ENCODE results near the gene FERMT2. TPM values are rescaled to one million over a fixed set of nuclear protein-coding genes. Genes with fewer than 3 reads are reported as not detected.

Gene FERMT2
- total RNA-seq, 2 donors from 2014 or later: 89.1 to 101 TPM

DNA sequence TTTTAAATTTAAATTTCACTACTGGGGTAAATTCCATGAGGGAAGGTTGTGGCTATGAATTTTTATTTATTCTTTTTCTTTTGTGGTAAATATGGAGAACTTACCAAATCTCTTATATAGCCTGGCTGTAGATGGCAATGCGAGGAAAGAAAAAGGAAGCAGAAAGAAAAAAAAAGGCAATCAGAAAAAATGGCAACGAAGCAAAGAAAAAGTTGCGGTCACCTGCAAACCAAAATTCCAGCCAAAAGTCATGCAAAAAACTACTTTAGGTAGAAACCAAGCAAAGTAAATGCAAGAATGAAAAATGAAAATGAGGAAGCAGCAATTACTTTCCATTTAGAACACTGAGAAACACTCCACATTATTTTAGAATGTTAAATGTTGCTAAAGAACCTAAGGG, 89.9 kb downstream of the FERMT2 start:
- Histone ChIP-seq H3K36me3 (peaks cover 93% of the 10 kb centered on the region), H3K9me3 (no peaks in the 10 kb centered on the region), H3K4me1 (peaks cover 0 to 4% of the 10 kb centered on the region in 2 donors), H3K27me3 (no peaks in the 10 kb centered on the region), H3K4me3 (no peak overlapping the region), H3K27ac (no peak overlapping the region)
- DNase-seq (ENCODE audit: low spot score): no peak
- TF ChIP-seq, protein P1, sequence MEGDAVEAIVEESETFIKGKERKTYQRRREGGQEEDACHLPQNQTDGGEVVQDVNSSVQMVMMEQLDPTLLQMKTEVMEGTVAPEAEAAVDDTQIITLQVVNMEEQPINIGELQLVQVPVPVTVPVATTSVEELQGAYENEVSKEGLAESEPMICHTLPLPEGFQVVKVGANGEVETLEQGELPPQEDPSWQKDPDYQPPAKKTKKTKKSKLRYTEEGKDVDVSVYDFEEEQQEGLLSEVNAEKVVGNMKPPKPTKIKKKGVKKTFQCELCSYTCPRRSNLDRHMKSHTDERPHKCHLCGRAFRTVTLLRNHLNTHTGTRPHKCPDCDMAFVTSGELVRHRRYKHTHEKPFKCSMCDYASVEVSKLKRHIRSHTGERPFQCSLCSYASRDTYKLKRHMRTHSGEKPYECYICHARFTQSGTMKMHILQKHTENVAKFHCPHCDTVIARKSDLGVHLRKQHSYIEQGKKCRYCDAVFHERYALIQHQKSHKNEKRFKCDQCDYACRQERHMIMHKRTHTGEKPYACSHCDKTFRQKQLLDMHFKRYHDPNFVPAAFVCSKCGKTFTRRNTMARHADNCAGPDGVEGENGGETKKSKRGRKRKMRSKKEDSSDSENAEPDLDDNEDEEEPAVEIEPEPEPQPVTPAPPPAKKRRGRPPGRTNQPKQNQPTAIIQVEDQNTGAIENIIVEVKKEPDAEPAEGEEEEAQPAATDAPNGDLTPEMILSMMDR (IDR thresholded peaks at IDR 0.05): no peak

DNA sequence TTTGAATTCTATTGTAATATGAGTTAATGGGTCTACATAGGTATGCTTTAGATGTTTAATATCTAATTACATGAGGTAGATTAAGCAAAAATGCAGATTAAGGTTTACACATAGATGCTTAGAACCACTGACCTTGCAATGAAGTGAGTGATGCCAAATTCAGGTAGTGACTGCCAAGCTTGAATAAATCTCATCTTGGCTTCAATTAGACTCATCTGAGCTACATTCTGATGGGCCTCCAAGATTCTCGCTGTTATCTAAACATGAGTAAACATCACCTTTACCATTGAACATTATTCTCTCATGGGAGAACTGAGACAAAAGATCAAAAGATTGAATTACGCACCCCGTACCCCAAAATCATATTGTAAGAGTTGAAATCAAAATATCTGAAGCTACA, 90.6 kb downstream of the FERMT2 start:
- Histone ChIP-seq H3K9me3 (no peaks in the 10 kb centered on the region), H3K27me3 (no peaks in the 10 kb centered on the region), H3K36me3 (peaks cover 89% of the 10 kb centered on the region), H3K4me3 (no peak overlapping the region), H3K27ac (no peak overlapping the region), H3K4me1 (peaks cover 0 to 4% of the 10 kb centered on the region in 2 donors)
- DNase-seq (ENCODE audit: low spot score): no peak
- TF ChIP-seq, protein P1 (IDR thresholded peaks at IDR 0.05): no peak

DNA sequence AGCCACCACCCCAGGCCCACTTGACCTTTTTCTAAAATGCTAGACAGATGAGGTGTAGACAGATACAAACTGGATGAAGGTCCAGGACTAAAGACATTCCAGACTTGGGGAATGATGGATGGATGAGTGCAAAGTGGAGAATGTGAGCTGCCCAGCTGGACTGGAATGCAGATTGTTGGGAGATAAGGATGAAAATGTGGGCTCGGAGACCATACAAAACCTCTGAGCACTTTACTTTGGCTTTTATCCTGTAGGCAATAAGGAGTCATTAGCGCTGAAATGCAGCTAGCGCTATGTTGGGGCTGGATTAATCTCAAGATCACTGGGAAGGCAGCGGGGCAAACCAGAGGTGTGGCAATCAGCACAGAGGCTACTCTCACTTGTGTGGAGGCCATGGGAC, 94.7 kb downstream of the FERMT2 start:
- Histone ChIP-seq H3K36me3 (peaks cover 52% of the 10 kb centered on the region), H3K27me3 (no peaks in the 10 kb centered on the region), H3K4me1 (peaks cover 0 to 15% of the 10 kb centered on the region in 2 donors), H3K9me3 (no peaks in the 10 kb centered on the region), H3K4me3 (no peak overlapping the region), H3K27ac (no peak overlapping the region)
- TF ChIP-seq, protein P1 (IDR thresholded peaks at IDR 0.05): no peak
- no peak for DNase-seq (ENCODE audit: low spot score)

DNA sequence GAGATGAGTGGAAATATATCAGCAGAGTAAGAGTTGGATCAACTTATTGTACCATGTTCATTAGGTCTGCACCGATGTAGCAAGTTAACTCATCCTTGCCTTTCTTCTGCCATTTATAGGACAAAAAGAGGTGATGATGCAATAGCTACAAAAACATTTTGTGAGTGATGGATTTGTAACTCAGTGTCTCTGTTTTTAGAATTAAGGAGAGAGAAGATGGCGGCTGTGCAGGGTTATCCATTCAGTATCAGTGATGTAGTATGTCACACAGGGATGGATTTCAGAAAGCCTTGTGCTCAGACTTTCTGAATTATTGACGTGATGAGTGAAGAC, 97.4 kb downstream of the FERMT2 start:
- Histone ChIP-seq H3K27me3 (no peaks in the 10 kb centered on the region), H3K9me3 (no peaks in the 10 kb centered on the region), H3K4me3 (no peak overlapping the region), H3K4me1 (peaks cover 0 to 15% of the 10 kb centered on the region in 2 donors), H3K27ac (no peak overlapping the region), H3K36me3 (peaks cover 25% of the 10 kb centered on the region)
- no peak for DNase-seq (ENCODE audit: low spot score)
- TF ChIP-seq, protein P1 (IDR thresholded peaks at IDR 0.05): no peak

DNA sequence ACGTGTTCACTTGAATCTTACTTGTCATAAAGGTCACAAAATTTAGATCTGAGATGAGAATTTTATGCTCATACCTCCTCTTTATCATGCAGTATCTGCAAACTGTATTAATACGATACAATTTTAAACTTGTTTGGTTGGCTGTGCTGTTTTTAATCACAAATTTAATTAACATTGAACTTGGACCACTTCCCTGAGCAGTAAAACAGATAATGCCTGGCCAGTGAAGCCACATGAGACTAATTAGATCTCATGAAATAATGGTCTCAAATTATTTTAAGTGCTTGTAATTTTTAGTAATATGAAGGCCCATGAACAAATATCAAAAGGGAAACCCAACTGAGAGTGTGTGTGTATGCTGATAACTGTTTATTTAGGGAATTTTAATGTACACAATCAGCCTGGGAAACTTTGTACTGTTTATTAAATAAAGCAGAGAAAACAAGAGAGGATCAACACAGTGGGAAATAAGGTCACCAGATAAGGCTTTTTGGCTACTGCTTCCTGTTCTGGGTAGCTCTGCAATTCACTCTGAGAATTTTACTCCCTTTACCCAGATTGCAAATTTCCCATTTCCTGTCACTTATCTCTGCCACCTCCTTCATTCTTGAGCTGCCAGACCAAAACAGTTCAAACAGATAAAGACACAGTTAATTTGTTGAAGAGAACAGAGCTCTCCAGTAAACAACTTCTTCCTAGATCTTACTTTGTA, 97.9 kb downstream of the FERMT2 start:
- DNase-seq (ENCODE audit: low spot score): no peak
- H3K27me3 ChIP-seq: no peaks in the 10 kb centered on the region
- TF ChIP-seq, protein P1 (IDR thresholded peaks at IDR 0.05): no peak
- no peak overlapping the region for H3K4me3 ChIP-seq
- no peaks in the 10 kb centered on the region for H3K9me3 ChIP-seq
- no peak overlapping the region for H3K27ac ChIP-seq
- peaks cover 20% of the 10 kb centered on the region for H3K36me3 ChIP-seq
- peaks cover 0 to 15% of the 10 kb centered on the region in 2 donors for H3K4me1 ChIP-seq

DNA sequence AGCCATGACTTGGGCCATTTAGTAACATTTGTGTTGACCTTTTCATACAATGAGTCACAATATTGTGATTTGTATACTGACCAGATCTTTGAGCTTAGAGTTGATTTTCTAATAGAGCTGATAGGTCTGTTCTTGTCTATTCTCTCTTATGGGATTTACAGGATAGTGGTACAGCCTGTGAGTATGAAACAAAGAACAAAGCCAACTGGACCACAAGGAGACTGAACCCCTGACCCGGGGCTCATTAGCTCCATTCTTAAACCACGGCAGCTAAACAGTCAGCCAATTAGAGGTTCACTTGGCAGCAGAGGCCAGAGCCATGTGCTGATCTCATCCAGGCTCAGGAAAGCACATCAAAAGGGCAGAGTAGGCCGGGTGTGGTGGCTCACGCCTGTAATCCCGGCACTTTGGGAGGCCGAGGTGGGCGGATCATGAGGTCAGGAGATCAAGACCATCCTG, 100.4 kb downstream of the FERMT2 start:
- H3K4me1 ChIP-seq: peaks cover 0 to 15% of the 10 kb centered on the region in 2 donors
- no peaks in the 10 kb centered on the region for H3K9me3 ChIP-seq
- no peaks in the 10 kb centered on the region for H3K27me3 ChIP-seq
- H3K27ac ChIP-seq: no peak overlapping the region
- H3K36me3 ChIP-seq: no peaks in the 10 kb centered on the region
- TF ChIP-seq, protein P1 (IDR thresholded peaks at IDR 0.05): no peak
- no peak overlapping the region for H3K4me3 ChIP-seq
- no peak for DNase-seq (ENCODE audit: low spot score)
